GM19351 (cell line): ENCODE results near the gene NKX1-1.
"Not testable (repeated sequence)": the region's sequence is repeated elsewhere in the genome, so short reads cannot be mapped to it uniquely, and the experiment has no call there.

Experiments used
- ATAC-seq: cut with Tn5 transposase; IDR thresholded peaks from one replicate; pipeline ENCODE4 v1.9.1; 2021; ENCODE audit warnings: mild to moderate bottlenecking, moderate library complexity; ENCODE audit not compliant: unreplicated experiment

NKX1-1 gene

GRCh38 chr4:1393866-1394265 is 12.4 kb downstream of the NKX1-1 start:
- ATAC-seq: no peak

- not testable (repeated sequence) for ATAC-seq
Observed at GRCh38 chr4:1393363-1393762, 12.9 kb downstream of the NKX1-1 start.

GRCh38 chr4:1385373-1386340 is 20.6 kb downstream of the NKX1-1 start:
- no peak for ATAC-seq

GRCh38 chr4:1384675-1385372 is 21.4 kb downstream of the NKX1-1 start:
- ATAC-seq: no peak

GRCh38 chr4:1383728-1384591 is 22.3 kb downstream of the NKX1-1 start:
- no peak for ATAC-seq

- no peak for ATAC-seq
Observed at GRCh38 chr4:1382776-1383727, 23.2 kb downstream of the NKX1-1 start.

- ATAC-seq: no peak
Observed at GRCh38 chr4:1381944-1382541, 24.2 kb downstream of the NKX1-1 start.

GRCh38 chr4:1381181-1381621 is 25.0 kb downstream of the NKX1-1 start:
- no peak for ATAC-seq

- ATAC-seq: no peak
Observed at GRCh38 chr4:1380368-1381151, 25.7 kb downstream of the NKX1-1 start.

GRCh38 chr4:1379801-1380331 is 26.4 kb downstream of the NKX1-1 start:
- no peak for ATAC-seq

GRCh38 chr4:1379351-1379781 is 26.9 kb downstream of the NKX1-1 start:
- ATAC-seq: no peak

- no peak for ATAC-seq
Observed at GRCh38 chr4:1378559-1379231, 27.5 kb downstream of the NKX1-1 start.

GRCh38 chr4:1377606-1378261 is 28.5 kb downstream of the NKX1-1 start:
- ATAC-seq: no peak

GRCh38 chr4:1376841-1377605 is 29.2 kb downstream of the NKX1-1 start:
- ATAC-seq: no peak

GRCh38 chr4:1376391-1376840 is 29.8 kb downstream of the NKX1-1 start:
- ATAC-seq: no peak

GRCh38 chr4:1375761-1376322 is 30.4 kb downstream of the NKX1-1 start:
- no peak for ATAC-seq
